Caco-2 (cell line): ENCODE results near the gene KLHL18. TPM values are rescaled to one million over a fixed set of nuclear protein-coding genes. Genes with fewer than 3 reads are reported as not detected.
"Not testable (repeated sequence)": the region's sequence is repeated elsewhere in the genome, so short reads cannot be mapped to it uniquely, and the experiment has no call there.

ENCODE experiments used
- BruUV-seq: library from RNA; stranded (reverse); fragments of 400-500 nt; replicated peaks from 2 replicates; lab custom pipeline; 2021; lab: Mats Ljungman, UMichigan
- CTCF ChIA-PET: fragments of 300-600 bp; sonication (Branson Sonifier 250); formaldehyde crosslinking; loops from one replicate; lab custom pipeline; 2022; ENCODE audit warnings: antibody characterized with exemption; lab: Charles Lee
- POLR2A ChIA-PET: fragments of 300-600 bp; sonication (Branson Sonifier 250); formaldehyde crosslinking; loops from one replicate; lab custom pipeline; 2022; ENCODE audit warnings: antibody characterized with exemption; lab: Charles Lee
- DNase-seq, 2 experiments: peaks; one replicate each; pipeline versions ENCODE4 v3.0.0 to v3.0.0-alpha.2; 2020 to 2022
- H3K27me3 ChIP-seq: replicated peaks from 2 replicates; pipeline ENCODE4 v1.6.0; 2011; ENCODE audit warnings: low read length; ENCODE audit not compliant: control insufficient read depth, insufficient read depth
- H3K36me3 ChIP-seq: 2 replicates; pipeline ENCODE4 v1.5.1; 2011; ENCODE audit warnings: low read length; ENCODE audit not compliant: control insufficient read depth, insufficient read depth
- H3K4me1 ChIP-seq: fragments of 250-450 bp; sonication (Bioruptor Pico); 2 replicates; pipeline ENCODE4 v1.5.1; 2020; ENCODE audit warnings: mild to moderate bottlenecking
- H3K4me3 ChIP-seq: 2 replicates; pipeline ENCODE4 v1.5.1; 2011; ENCODE audit warnings: low read depth, mild to moderate bottlenecking, control low read depth, low read length
- H3K9me3 ChIP-seq: fragments of 250-450 bp; sonication (Bioruptor Pico); 2 replicates; pipeline ENCODE4 v1.5.1; 2020; ENCODE audit warnings: mild to moderate bottlenecking, moderate library complexity
- H3K27ac Mint-ChIP-seq: one replicate; pipeline ENCODE4 v1.8.0; 2022; ENCODE audit warnings: mixed read lengths; ENCODE audit not compliant: unreplicated experiment
- H3K27me3 Mint-ChIP-seq: one replicate; pipeline ENCODE4 v1.8.0; 2022; ENCODE audit warnings: mixed read lengths; ENCODE audit not compliant: insufficient read depth, unreplicated experiment
- H3K36me3 Mint-ChIP-seq: one replicate; pipeline ENCODE4 v1.8.0; 2022; ENCODE audit warnings: mild to moderate bottlenecking, mixed read lengths; ENCODE audit not compliant: insufficient read depth, unreplicated experiment
- H3K4me1 Mint-ChIP-seq: one replicate; pipeline ENCODE4 v1.8.0; 2022; ENCODE audit warnings: low read depth, mixed read lengths; ENCODE audit not compliant: unreplicated experiment
- H3K4me3 Mint-ChIP-seq: one replicate; pipeline ENCODE4 v1.8.0; 2022; ENCODE audit warnings: mild to moderate bottlenecking, moderate library complexity, mixed read lengths; ENCODE audit not compliant: unreplicated experiment
- H3K9me3 Mint-ChIP-seq: one replicate; pipeline ENCODE4 v1.8.0; 2022; ENCODE audit warnings: mixed read lengths; ENCODE audit not compliant: unreplicated experiment
- intact Hi-C: fragments of 100-400 bp; cut with micrococcal nuclease; formaldehyde crosslinking; loops from one replicate; pipeline ENCODE4 v1.10.0; 2022; ENCODE audit not compliant: unreplicated experiment
- total RNA-seq: library from RNA; stranded (reverse); gene quantifications from 2 replicates; pipeline ENCODE4 v1.2.3, GENCODE V29; 2022
- TF ChIP-seq, protein P1 (sequence below), 2 experiments: fragments of 200-600 bp in 1 of 2; IDR thresholded peaks; 1 replicate in 1 of 2; 2 replicates in 1 of 2; pipeline versions ENCODE4 v1.5.1 to v1.8.0; 2011 to 2022; ENCODE audit warnings: antibody characterized with exemption in 1 of 2, control low read depth in 1 of 2, inconsistent platforms in 1 of 2, low read depth in 1 of 2, low read length in 1 of 2, mild to moderate bottlenecking in 1 of 2, moderate library complexity in 1 of 2; ENCODE audit not compliant: insufficient read depth in 1 of 2, severe bottlenecking in 1 of 2, unreplicated experiment in 1 of 2

The KLHL18 gene
- total RNA-seq, 1 experiment from 2014 or later: 29.5 TPM

GRCh38 chr3:47299381-47300318 lies 16.9 kb downstream of the KLHL18 start:
- H3K27ac Mint-ChIP-seq: no peak overlapping the region
- TF ChIP-seq, protein P1, sequence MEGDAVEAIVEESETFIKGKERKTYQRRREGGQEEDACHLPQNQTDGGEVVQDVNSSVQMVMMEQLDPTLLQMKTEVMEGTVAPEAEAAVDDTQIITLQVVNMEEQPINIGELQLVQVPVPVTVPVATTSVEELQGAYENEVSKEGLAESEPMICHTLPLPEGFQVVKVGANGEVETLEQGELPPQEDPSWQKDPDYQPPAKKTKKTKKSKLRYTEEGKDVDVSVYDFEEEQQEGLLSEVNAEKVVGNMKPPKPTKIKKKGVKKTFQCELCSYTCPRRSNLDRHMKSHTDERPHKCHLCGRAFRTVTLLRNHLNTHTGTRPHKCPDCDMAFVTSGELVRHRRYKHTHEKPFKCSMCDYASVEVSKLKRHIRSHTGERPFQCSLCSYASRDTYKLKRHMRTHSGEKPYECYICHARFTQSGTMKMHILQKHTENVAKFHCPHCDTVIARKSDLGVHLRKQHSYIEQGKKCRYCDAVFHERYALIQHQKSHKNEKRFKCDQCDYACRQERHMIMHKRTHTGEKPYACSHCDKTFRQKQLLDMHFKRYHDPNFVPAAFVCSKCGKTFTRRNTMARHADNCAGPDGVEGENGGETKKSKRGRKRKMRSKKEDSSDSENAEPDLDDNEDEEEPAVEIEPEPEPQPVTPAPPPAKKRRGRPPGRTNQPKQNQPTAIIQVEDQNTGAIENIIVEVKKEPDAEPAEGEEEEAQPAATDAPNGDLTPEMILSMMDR (IDR thresholded peaks at IDR 0.05; ENCODE audit: insufficient read depth in 1 of 2, low read depth in 1 of 2, low read length in 1 of 2, severe bottlenecking in 1 of 2, unreplicated experiment in 1 of 2): no peak
- no peaks in the 10 kb centered on the region for H3K36me3 ChIP-seq
- no peaks in the 10 kb centered on the region for H3K27me3 Mint-ChIP-seq
- no peak overlapping the region for H3K4me3 ChIP-seq
- no peaks in the 10 kb centered on the region for H3K9me3 Mint-ChIP-seq
- H3K4me3 Mint-ChIP-seq: no peak overlapping the region
- intact Hi-C loops: no loop called here
- POLR2A ChIA-PET: no interaction called here
- no TSS peak for BruUV-seq
- H3K4me1 ChIP-seq: no peaks in the 10 kb centered on the region
- H3K27me3 ChIP-seq: no peaks in the 10 kb centered on the region
- no peaks in the 10 kb centered on the region for H3K9me3 ChIP-seq
- no peaks in the 10 kb centered on the region for H3K4me1 Mint-ChIP-seq
- peaks cover 7% of the 10 kb centered on the region for H3K36me3 Mint-ChIP-seq
- CTCF ChIA-PET: no interaction called here
- DNase-seq: no peak

GRCh38 chr3:47301456-47301855 lies 18.7 kb downstream of the KLHL18 start:
- no TSS peak for BruUV-seq
- intact Hi-C loops: no loop called here
- POLR2A ChIA-PET: no interaction called here

DNA sequence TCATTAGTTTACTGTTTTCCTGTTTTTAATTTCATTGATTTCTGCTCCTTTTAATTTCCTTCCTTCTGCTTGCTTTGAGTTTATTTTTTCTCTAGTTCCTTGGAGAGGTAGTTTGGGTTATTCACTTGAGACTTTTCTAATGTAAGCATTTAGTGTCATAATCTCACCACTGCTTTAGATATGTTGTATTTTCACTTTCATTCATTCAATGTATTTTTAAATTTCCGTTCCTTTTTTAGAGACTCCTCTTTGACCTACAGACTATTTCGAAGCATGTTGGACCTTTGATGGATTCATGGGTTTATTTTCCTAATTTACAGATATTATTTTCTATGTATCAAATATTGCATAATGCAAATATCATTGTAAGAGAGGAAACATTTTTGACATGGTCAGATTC lies 23.3 kb downstream of the KLHL18 start:
- no peak for DNase-seq
- H3K27ac Mint-ChIP-seq: no peak overlapping the region
- ChIA-PET POLR2A (no interaction called here), CTCF (no interaction called here)
- no peak overlapping the region for H3K4me3 ChIP-seq
- H3K9me3 ChIP-seq: no peaks in the 10 kb centered on the region
- H3K4me1 Mint-ChIP-seq: no peaks in the 10 kb centered on the region
- BruUV-seq: no TSS peak
- no peaks in the 10 kb centered on the region for H3K27me3 ChIP-seq
- no peaks in the 10 kb centered on the region for H3K9me3 Mint-ChIP-seq
- intact Hi-C loops: no loop called here
- H3K4me1 ChIP-seq: no peaks in the 10 kb centered on the region
- H3K27me3 Mint-ChIP-seq: no peaks in the 10 kb centered on the region
- TF ChIP-seq, protein P1 (IDR thresholded peaks at IDR 0.05; ENCODE audit: insufficient read depth in 1 of 2, low read depth in 1 of 2, low read length in 1 of 2, severe bottlenecking in 1 of 2, unreplicated experiment in 1 of 2): no peak
- no peaks in the 10 kb centered on the region for H3K36me3 ChIP-seq
- no peak overlapping the region for H3K4me3 Mint-ChIP-seq
- peaks cover 6% of the 10 kb centered on the region for H3K36me3 Mint-ChIP-seq

More at GRCh38 chr3:47301456-47301855, 18.7 kb downstream of the KLHL18 start:
- H3K27ac Mint-ChIP-seq: no peak overlapping the region
- TF ChIP-seq, protein P1 (IDR thresholded peaks at IDR 0.05; ENCODE audit: insufficient read depth in 1 of 2, low read depth in 1 of 2, low read length in 1 of 2, severe bottlenecking in 1 of 2, unreplicated experiment in 1 of 2): no peak
- H3K27me3 Mint-ChIP-seq: no peaks in the 10 kb centered on the region
- no peaks in the 10 kb centered on the region for H3K9me3 Mint-ChIP-seq
- no peak overlapping the region for H3K4me3 ChIP-seq
- no peak overlapping the region for H3K4me3 Mint-ChIP-seq
- H3K36me3 ChIP-seq: no peaks in the 10 kb centered on the region
- H3K36me3 Mint-ChIP-seq: peaks cover 7% of the 10 kb centered on the region
- CTCF ChIA-PET: no interaction called here
- no peaks in the 10 kb centered on the region for H3K9me3 ChIP-seq
- H3K27me3 ChIP-seq: no peaks in the 10 kb centered on the region
- H3K4me1 ChIP-seq: no peaks in the 10 kb centered on the region
- H3K4me1 Mint-ChIP-seq: no peaks in the 10 kb centered on the region
- DNase-seq: no peak

DNA sequence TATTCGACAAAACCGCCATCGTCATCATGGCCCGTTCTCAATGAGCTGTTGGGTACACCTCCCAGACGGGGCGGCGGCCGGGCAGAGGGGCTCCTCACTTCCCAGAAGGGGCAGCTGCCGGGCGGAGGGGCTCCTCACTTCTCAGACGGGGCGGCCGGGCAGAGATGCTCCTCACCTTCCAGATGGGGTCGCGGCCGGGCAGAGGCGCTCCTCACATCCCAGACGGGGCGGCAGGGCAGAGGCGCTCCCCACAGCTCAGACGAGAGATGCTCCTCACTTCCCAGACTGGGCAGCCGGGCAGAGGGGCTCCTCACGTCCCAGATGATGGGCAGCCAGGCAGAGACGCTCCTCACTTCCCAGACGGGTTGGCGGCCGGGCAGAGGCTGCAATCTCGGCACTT lies 26.5 kb downstream of the KLHL18 start:
- H3K4me3 Mint-ChIP-seq, H3K4me1 ChIP-seq, BruUV-seq, H3K27me3 ChIP-seq, H3K4me1 Mint-ChIP-seq, CTCF ChIA-PET, H3K36me3 ChIP-seq, intact Hi-C loops, H3K27ac Mint-ChIP-seq, H3K9me3 Mint-ChIP-seq, H3K36me3 Mint-ChIP-seq, DNase-seq, H3K4me3 ChIP-seq, H3K9me3 ChIP-seq, POLR2A ChIA-PET, H3K27me3 Mint-ChIP-seq: not testable (repeated sequence)
